ENCODE data around the gene PRSS53. TPM values are rescaled to one million over a fixed set of nuclear protein-coding genes. Genes with fewer than 3 reads are reported as not detected.

Gene PRSS53
- total RNA-seq, 2 experiments from 2014 or later = 5.5 to 8.6 TPM

- TF ChIP-seq, protein P1, sequence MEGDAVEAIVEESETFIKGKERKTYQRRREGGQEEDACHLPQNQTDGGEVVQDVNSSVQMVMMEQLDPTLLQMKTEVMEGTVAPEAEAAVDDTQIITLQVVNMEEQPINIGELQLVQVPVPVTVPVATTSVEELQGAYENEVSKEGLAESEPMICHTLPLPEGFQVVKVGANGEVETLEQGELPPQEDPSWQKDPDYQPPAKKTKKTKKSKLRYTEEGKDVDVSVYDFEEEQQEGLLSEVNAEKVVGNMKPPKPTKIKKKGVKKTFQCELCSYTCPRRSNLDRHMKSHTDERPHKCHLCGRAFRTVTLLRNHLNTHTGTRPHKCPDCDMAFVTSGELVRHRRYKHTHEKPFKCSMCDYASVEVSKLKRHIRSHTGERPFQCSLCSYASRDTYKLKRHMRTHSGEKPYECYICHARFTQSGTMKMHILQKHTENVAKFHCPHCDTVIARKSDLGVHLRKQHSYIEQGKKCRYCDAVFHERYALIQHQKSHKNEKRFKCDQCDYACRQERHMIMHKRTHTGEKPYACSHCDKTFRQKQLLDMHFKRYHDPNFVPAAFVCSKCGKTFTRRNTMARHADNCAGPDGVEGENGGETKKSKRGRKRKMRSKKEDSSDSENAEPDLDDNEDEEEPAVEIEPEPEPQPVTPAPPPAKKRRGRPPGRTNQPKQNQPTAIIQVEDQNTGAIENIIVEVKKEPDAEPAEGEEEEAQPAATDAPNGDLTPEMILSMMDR (IDR thresholded peaks at IDR 0.05) = no peak
- POLR2A ChIA-PET = interaction anchor here (1.4 kb wide), 1 partner anchor 8 kb away, joined by 3 read pairs; no protein-coding TSS in a partner anchor
- intact Hi-C loops (cut with micrococcal nuclease) = no loop called here
- Mint-ChIP-seq H3K27ac (no peak overlapping the region), H3K4me1 (ENCODE audit: low read depth) (peaks cover 47% of the 10 kb centered on the region), H3K9me3 (no peaks in the 10 kb centered on the region), H3K27me3 (no peaks in the 10 kb centered on the region), H3K4me3 (no peak overlapping the region), H3K36me3 (ENCODE audit: low read depth) (peaks cover 15% of the 10 kb centered on the region)
- DNase-seq (no peak), ATAC-seq (no peak)
- CTCF ChIA-PET = interaction anchor here (0.8 to 2.4 kb wide), 4 partner anchors 29 to 83 kb away, joined by 4 to 8 read pairs (median 6); partner anchors contain the start of gene HSD3B7
These were observed 21.4 kb downstream of the PRSS53 start for GRCh38 chr16:31067342-31067741.

- Mint-ChIP-seq H3K4me1 (ENCODE audit: low read depth) (peaks cover 37% of the 10 kb centered on the region), H3K36me3 (ENCODE audit: low read depth) (peaks cover 22% of the 10 kb centered on the region), H3K27me3 (no peaks in the 10 kb centered on the region), H3K27ac (peak overlapping the region; percentile 31), H3K9me3 (no peaks in the 10 kb centered on the region), H3K4me3 (no peak overlapping the region)
- ChIA-PET POLR2A (interaction anchor here (0.7 to 4.4 kb wide), 2 partner anchors 8 to 30 kb away, joined by 3 to 22 read pairs; partner anchors contain the start of genes ZNF646 and ZNF668), CTCF (interaction anchor here (0.9 to 1.3 kb wide), 2 partner anchors 77 to 220 kb away, joined by 4 read pairs; no protein-coding TSS in a partner anchor)
- no peak for DNase-seq
- no peak for ATAC-seq
- TF ChIP-seq, protein P1 (IDR thresholded peaks at IDR 0.05) = no peak
- intact Hi-C loops (cut with micrococcal nuclease) = no loop called here
These were observed 23.8 kb downstream of the PRSS53 start for GRCh38 chr16:31064882-31065461.

DNA sequence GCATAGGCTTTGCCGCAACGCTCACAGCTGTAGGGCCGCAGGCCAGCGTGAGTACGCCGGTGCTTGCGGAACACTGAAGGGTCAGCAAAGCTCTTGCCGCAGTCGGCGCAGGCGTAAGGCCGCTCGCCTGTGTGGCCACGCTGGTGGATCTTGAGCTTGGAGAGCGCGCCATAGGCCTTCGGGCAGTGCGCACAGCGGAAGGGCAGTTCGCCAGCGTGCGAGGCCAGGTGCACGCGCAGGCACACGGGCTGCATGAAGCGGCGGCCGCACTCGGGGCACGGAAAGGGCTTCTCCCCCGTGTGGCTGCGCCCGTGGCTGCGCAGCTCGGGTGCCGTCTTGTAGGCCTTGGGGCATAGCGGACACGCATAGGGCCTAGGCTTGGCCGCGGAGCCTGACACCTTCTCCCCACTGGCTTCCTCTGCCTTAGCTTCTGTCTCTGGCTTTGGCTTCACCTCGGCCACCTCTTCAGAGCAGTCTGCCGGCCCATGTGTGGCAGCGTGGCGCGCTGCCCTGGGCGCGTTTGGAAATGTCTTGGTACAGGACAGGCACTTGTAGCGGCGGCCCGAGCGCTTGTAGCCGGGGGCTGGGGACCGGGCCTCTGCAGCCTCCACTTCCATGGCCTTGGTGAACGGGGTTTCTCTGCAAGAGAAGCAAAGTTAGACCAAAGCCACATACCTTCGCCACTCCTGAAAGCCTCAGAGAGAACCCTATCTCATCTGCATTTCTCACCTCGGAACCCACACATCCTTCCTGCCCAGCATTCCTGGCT, 24.7 kb downstream of the PRSS53 start:
- no peak for DNase-seq
- CTCF ChIA-PET = no interaction called here
- POLR2A ChIA-PET = interaction anchor here (0.8 to 4.4 kb wide), 4 partner anchors 9 to 116 kb away, joined by 3 to 22 read pairs (median 3); partner anchors contain the start of genes FUS, ZNF646 and ZNF668
- peak overlapping the region; percentile 31 for H3K27ac Mint-ChIP-seq
- H3K36me3 Mint-ChIP-seq (ENCODE audit: low read depth) = peaks cover 23% of the 10 kb centered on the region
- H3K27me3 Mint-ChIP-seq = no peaks in the 10 kb centered on the region
- intact Hi-C loops (cut with micrococcal nuclease) = no loop called here
- TF ChIP-seq, protein P1 (IDR thresholded peaks at IDR 0.05) = no peak
- H3K4me3 Mint-ChIP-seq = no peak overlapping the region
- no peaks in the 10 kb centered on the region for H3K9me3 Mint-ChIP-seq
- ATAC-seq = peak; percentile 54
- peaks cover 32% of the 10 kb centered on the region for H3K4me1 Mint-ChIP-seq (ENCODE audit: low read depth)

DNA sequence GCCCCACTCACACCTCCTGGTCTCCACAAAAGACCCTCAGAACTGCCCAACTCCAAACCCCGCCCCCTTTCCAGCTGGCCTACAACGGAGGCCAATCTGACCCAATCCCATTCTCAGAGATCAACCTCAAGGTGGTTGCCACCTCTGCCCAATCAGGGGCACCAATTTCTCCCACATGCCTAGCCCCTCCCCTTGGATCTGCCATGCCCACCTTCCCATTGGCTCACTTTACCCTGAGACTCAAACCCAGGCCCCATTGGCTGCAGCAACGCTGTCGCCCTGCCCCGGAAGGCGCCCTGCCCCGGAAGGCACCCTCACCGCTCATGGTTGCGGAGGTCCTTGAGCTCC, 25.3 kb downstream of the PRSS53 start:
- ChIA-PET POLR2A (interaction anchor here (0.8 to 4.4 kb wide), 4 partner anchors 10 to 116 kb away, joined by 3 to 22 read pairs (median 3); partner anchors contain the start of genes FUS, ZNF646 and ZNF668), CTCF (no interaction called here)
- peaks cover 32% of the 10 kb centered on the region for H3K4me1 Mint-ChIP-seq (ENCODE audit: low read depth)
- H3K9me3 Mint-ChIP-seq = no peaks in the 10 kb centered on the region
- TF ChIP-seq, protein P1 (IDR thresholded peaks at IDR 0.05) = no peak
- H3K27ac Mint-ChIP-seq = no peak overlapping the region
- DNase-seq (no peak), ATAC-seq (no peak)
- no peaks in the 10 kb centered on the region for H3K27me3 Mint-ChIP-seq
- H3K36me3 Mint-ChIP-seq (ENCODE audit: low read depth) = peaks cover 23% of the 10 kb centered on the region
- no peak overlapping the region for H3K4me3 Mint-ChIP-seq
- intact Hi-C loops (cut with micrococcal nuclease) = no loop called here

All from activated CD8-positive, alpha-beta T cell treated with anti-CD3 and anti-CD28 coated beads for 36 hours (primary cell).